HCT116 (cell line): ENCODE measurements around the gene RCN2. TPM values are rescaled to one million over a fixed set of nuclear protein-coding genes. Genes with fewer than 3 reads are reported as not detected.

ENCODE experiments used
- ATAC-seq: fragments of 200-7000 bp; cut with Tn5 transposase; 2 replicates; pipeline ENCODE4 v1.9.1; 2020; ENCODE audit warnings: mild to moderate bottlenecking, moderate library complexity
- BruUV-seq: library from RNA; stranded (reverse); fragments of 400-500 nt; replicated peaks from 2 replicates; lab custom pipeline; 2021; lab: Mats Ljungman, UMichigan
- CTCF ChIA-PET: fragments of 300-600 bp; sonication (Branson Sonifier 250); formaldehyde crosslinking; loops from one replicate; lab custom pipeline; 2021; ENCODE audit warnings: antibody characterized with exemption; lab: Charles Lee
- POLR2A ChIA-PET: fragments of 300-600, 350-600 bp; sonication (Branson Sonifier 250); formaldehyde crosslinking; loops from one replicate; lab custom pipeline; 2021; ENCODE audit warnings: antibody characterized with exemption; lab: Charles Lee
- RAD21 ChIA-PET, 2 experiments: fragments of 300-600 bp; sonication (Branson Sonifier 250); formaldehyde crosslinking; loops; one replicate each; lab custom pipeline; 2023; ENCODE audit warnings: low total read pairs in 2 of 2; ENCODE audit not compliant: uncharacterized antibody in 2 of 2, unreplicated experiment in 2 of 2, low non-redundant PET in 1 of 2; lab: Charles Lee
- DNase-seq: peaks from one replicate; pipeline ENCODE4 v3.0.0-alpha.2; 2010; ENCODE audit warnings: low read depth, low spot score
- H2AFZ ChIP-seq: fragments of 200-600 bp; shearing (Covaris generic), sonication (generic); 2 replicates; pipeline ENCODE4 v1.6.1; 2017; ENCODE audit warnings: low read depth, mixed run types, mixed read lengths, antibody characterized with exemption, low read length; ENCODE audit not compliant: poor library complexity, severe bottlenecking
- H3K27ac ChIP-seq: 2 replicates; pipeline ENCODE4 v1.5.1; 2012; ENCODE audit warnings: low read depth, low read length
- H3K27me3 ChIP-seq: fragments of 200-600 bp; sonication (generic); 2 replicates; pipeline ENCODE4 v1.6.1; 2016; ENCODE audit warnings: mixed run types, low read length, mixed read lengths; ENCODE audit not compliant: insufficient read depth
- H3K36me3 ChIP-seq, 2 experiments: fragments of 200-500 bp in 1 of 2; fragments of 200-600 bp in 1 of 2; sonication (Bioruptor generic) in 1 of 2; sonication (generic) in 1 of 2; 2 replicates each; pipeline versions ENCODE4 v1.5.1 to v1.6.1; 2014 to 2016; ENCODE audit warnings: low read length in 2 of 2, inconsistent platforms in 1 of 2, mixed read lengths in 1 of 2, mixed run types in 1 of 2; ENCODE audit not compliant: insufficient read depth in 2 of 2, control insufficient read depth in 1 of 2
- H3K4me1 ChIP-seq, 2 experiments: fragments of 200-600 bp in 1 of 2; sonication (generic) in 1 of 2; 2 replicates each; pipeline versions ENCODE4 v1.5.1 to v1.6.1; 2012 to 2017; ENCODE audit warnings: low read length in 2 of 2, inconsistent platforms in 1 of 2, mild to moderate bottlenecking in 1 of 2, mixed read lengths in 1 of 2, mixed run types in 1 of 2, moderate library complexity in 1 of 2; ENCODE audit not compliant: insufficient read depth in 2 of 2, control insufficient read depth in 1 of 2
- H3K4me2 ChIP-seq: fragments of 200-600 bp; sonication (generic); 2 replicates; pipeline ENCODE4 v1.6.1; 2017; ENCODE audit warnings: mixed run types, low read length, mixed read lengths
- H3K4me3 ChIP-seq, 2 experiments: fragments of 200-600 bp in 1 of 2; sonication (generic) in 1 of 2; replicated peaks in 1 of 2; 2 replicates each; pipeline ENCODE4 v1.5.1; 2011 to 2016; ENCODE audit warnings: low read length in 2 of 2, control low read depth in 1 of 2, low read depth in 1 of 2, mild to moderate bottlenecking in 1 of 2, mixed read lengths in 1 of 2, mixed run types in 1 of 2
- H3K79me2 ChIP-seq: fragments of 200-600 bp; sonication (generic); 2 replicates; pipeline ENCODE4 v1.6.1; 2017; ENCODE audit warnings: mild to moderate bottlenecking, mixed run types, low read length, moderate library complexity, mixed read lengths; ENCODE audit not compliant: insufficient read depth
- H3K9ac ChIP-seq: fragments of 200-600 bp; sonication (generic); 2 replicates; pipeline ENCODE4 v1.6.1; 2016; ENCODE audit warnings: low read length, mixed read lengths
- H3K9me2 ChIP-seq: fragments of 200-600 bp; sonication (generic), shearing (Covaris generic); 2 replicates; pipeline ENCODE4 v1.6.1; 2017; ENCODE audit warnings: mixed run types, mild to moderate bottlenecking, moderate library complexity; ENCODE audit not compliant: insufficient read depth
- H3K9me3 ChIP-seq, 2 experiments: fragments of 200-500 bp in 1 of 2; fragments of 200-600 bp in 1 of 2; sonication (Bioruptor generic) in 1 of 2; sonication (generic) in 1 of 2; 2 replicates each; pipeline ENCODE4 v1.6.1; 2014 to 2017; ENCODE audit warnings: low read length in 2 of 2, mixed read lengths in 2 of 2, inconsistent platforms in 1 of 2, low read depth in 1 of 2, mild to moderate bottlenecking in 1 of 2, mixed run types in 1 of 2, moderate library complexity in 1 of 2; ENCODE audit not compliant: control insufficient read depth in 1 of 2, insufficient read depth in 1 of 2
- H4K20me1 ChIP-seq: fragments of 200-600 bp; sonication (generic), shearing (Covaris generic); 2 replicates; pipeline ENCODE4 v1.6.1; 2017; ENCODE audit warnings: mixed run types, mild to moderate bottlenecking, moderate library complexity; ENCODE audit not compliant: insufficient read depth
- ATF3 ChIP-seq: IDR thresholded peaks from 2 replicates; pipeline ENCODE4 v1.6.1; 2012
- CBX3 ChIP-seq: IDR thresholded peaks from 2 replicates; pipeline ENCODE4 v1.6.1; 2012; ENCODE audit warnings: low read depth
- ELF1 ChIP-seq: IDR thresholded peaks from 2 replicates; pipeline ENCODE4 v1.6.1; 2012; ENCODE audit warnings: low read depth, borderline replicate concordance
- EZH2phosphoT487 ChIP-seq: fragments of 200-600 bp; IDR thresholded peaks from 2 replicates; pipeline ENCODE4 v1.6.1; 2018; ENCODE audit warnings: antibody characterized with exemption, borderline replicate concordance
- FOSL1 ChIP-seq: IDR thresholded peaks from 2 replicates; pipeline ENCODE4 v1.6.1; 2012; ENCODE audit warnings: low read depth
- POLR2A ChIP-seq: IDR thresholded peaks from 2 replicates; pipeline ENCODE4 v1.7.0; 2011; ENCODE audit warnings: borderline replicate concordance; ENCODE audit not compliant: insufficient read depth, insufficient read length; ENCODE audit errors: extremely low read depth
- SP1 ChIP-seq: IDR thresholded peaks from 2 replicates; pipeline ENCODE4 v1.6.1; 2012; ENCODE audit warnings: low read depth
- TCF7L2 ChIP-seq: IDR thresholded peaks from 2 replicates; pipeline ENCODE4 v1.7.0; 2011; ENCODE audit warnings: borderline replicate concordance, inconsistent platforms; ENCODE audit not compliant: insufficient read depth, insufficient read length; ENCODE audit errors: extremely low read depth
- ZBTB33 ChIP-seq: IDR thresholded peaks from 2 replicates; pipeline ENCODE4 v1.6.1; 2011; ENCODE audit warnings: mild to moderate bottlenecking, low read length, moderate library complexity; ENCODE audit not compliant: insufficient replicate concordance; ENCODE audit errors: extremely low read depth
- intact Hi-C: fragments of 100-400 bp; cut with micrococcal nuclease; formaldehyde crosslinking; loops from 2 replicates; pipeline ENCODE4 v1.10.0; 2022
- total RNA-seq: library from RNA; stranded (reverse); gene quantifications from one replicate; pipeline ENCODE4 v1.2.1, GENCODE V29; 2021; ENCODE audit not compliant: unreplicated experiment
- TF ChIP-seq, protein P1 (sequence below), 3 experiments: fragments of 200-600 bp in 1 of 3; sonication (generic) in 1 of 3; IDR thresholded peaks in 2 of 3; conservative IDR thresholded peaks in 1 of 3; 2 replicates each; pipeline ENCODE4 v1.5.1; 2012 to 2017; ENCODE audit warnings: low read depth in 2 of 3, low read length in 2 of 3, antibody characterized with exemption in 1 of 3, borderline replicate concordance in 1 of 3, control low read depth in 1 of 3, mild to moderate bottlenecking in 1 of 3, mixed read lengths in 1 of 3, mixed run types in 1 of 3, moderate library complexity in 1 of 3; ENCODE audit not compliant: insufficient read depth in 1 of 3
- TF ChIP-seq, protein P2 (sequence below): IDR thresholded peaks from 2 replicates; pipeline ENCODE4 v1.6.1; 2012

RCN2 gene
- total RNA-seq, 1 experiment from 2014 or later, result 71.5 TPM

DNA sequence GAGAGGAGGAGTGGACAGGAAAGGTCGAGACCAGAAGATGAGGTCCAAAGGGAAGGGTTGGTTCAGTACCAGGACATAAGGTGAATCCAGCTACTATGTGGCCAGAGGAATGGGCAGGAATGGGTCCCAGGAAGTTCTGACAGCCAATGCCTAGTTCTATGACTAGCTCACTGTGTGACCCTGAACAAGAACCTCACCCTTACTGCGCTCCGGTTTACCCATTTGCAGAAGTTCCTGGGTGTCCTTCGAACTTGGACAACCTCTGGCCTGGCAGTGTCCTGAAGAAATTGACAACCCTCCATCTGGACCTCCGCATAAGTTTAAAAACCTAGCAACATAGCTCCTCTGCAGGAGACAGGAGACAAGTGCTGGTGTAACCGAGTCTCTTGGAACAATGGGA lies 51.2 kb downstream of the RCN2 start:
- ChIA-PET CTCF (interaction anchor here (1.1 kb wide), 1 partner anchor 560 kb away, joined by 3 read pairs; no protein-coding TSS in a partner anchor), RAD21 (no interaction called here), POLR2A (no interaction called here)
- Histone ChIP-seq H3K27ac (no peak overlapping the region), H4K20me1 (no peaks in the 10 kb centered on the region), H3K9ac (no peak overlapping the region), H3K27me3 (no peaks in the 10 kb centered on the region), H3K4me3 (no peak overlapping the region), H3K9me3 (no peaks in the 10 kb centered on the region), H3K79me2 (no peaks in the 10 kb centered on the region), H3K9me2 (no peaks in the 10 kb centered on the region), H3K4me2 (no peak overlapping the region), H3K36me3 (no peaks in the 10 kb centered on the region), H2AFZ (no peak overlapping the region), H3K4me1 (no peaks in the 10 kb centered on the region)
- no TSS peak for BruUV-seq
- DNase-seq, result no peak
- no peak for ATAC-seq
- intact Hi-C loops, result no loop called here
- TF ChIP-seq ZBTB33, result no peak

DNA sequence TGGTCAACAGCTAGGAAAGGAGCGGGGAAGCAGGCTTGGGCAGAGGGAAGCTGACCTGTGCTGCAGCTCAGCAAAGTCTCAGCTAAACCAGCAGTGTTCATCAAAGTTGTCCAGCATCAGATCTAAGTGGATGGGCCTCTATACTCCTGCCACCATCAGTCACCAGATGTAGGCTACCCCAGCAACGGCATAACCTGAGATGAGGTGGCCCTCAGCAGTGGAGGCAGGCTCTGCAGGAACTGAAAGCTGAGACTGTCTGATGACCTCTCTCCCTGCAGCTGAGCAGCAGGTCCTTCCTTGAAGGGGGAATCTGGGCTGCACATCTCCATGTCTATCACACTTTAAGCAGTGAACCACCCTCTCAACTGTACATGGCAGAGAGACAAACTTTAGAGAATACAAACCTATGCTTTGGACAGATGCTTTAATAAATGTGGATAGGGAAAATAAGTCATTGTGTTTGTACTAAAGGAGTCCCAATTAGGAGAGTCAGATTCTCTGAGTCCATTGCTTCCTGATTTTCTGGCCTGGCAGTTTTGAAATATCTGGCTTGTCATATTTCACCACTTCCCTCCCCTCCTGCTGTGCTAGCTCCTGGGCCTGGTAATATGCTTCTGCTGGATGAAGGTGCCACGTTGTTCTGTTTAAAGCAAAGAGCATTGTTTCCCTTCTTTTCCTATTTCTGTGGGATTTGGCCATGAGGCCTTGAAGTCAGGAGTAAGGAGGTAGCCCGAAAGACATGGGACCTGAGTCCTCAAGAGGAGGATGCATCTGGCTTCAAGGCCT lies 52.2 kb downstream of the RCN2 start:
- Histone ChIP-seq H3K27me3 (no peaks in the 10 kb centered on the region), H3K4me3 (no peak overlapping the region), H3K27ac (no peak overlapping the region), H3K36me3 (no peaks in the 10 kb centered on the region), H4K20me1 (no peaks in the 10 kb centered on the region), H3K4me2 (no peak overlapping the region), H3K79me2 (no peaks in the 10 kb centered on the region), H3K9ac (no peak overlapping the region), H3K9me2 (no peaks in the 10 kb centered on the region), H3K4me1 (no peaks in the 10 kb centered on the region), H2AFZ (no peak overlapping the region), H3K9me3 (no peaks in the 10 kb centered on the region)
- POLR2A ChIA-PET, result no interaction called here
- CTCF ChIA-PET, result interaction anchor here (1.1 kb wide), 1 partner anchor 559 kb away, joined by 3 read pairs; no protein-coding TSS in a partner anchor
- DNase-seq (no peak), ATAC-seq (no peak)
- intact Hi-C loops, result no loop called here
- RAD21 ChIA-PET, result no interaction called here
- no TSS peak for BruUV-seq
- TF ChIP-seq, protein P1, sequence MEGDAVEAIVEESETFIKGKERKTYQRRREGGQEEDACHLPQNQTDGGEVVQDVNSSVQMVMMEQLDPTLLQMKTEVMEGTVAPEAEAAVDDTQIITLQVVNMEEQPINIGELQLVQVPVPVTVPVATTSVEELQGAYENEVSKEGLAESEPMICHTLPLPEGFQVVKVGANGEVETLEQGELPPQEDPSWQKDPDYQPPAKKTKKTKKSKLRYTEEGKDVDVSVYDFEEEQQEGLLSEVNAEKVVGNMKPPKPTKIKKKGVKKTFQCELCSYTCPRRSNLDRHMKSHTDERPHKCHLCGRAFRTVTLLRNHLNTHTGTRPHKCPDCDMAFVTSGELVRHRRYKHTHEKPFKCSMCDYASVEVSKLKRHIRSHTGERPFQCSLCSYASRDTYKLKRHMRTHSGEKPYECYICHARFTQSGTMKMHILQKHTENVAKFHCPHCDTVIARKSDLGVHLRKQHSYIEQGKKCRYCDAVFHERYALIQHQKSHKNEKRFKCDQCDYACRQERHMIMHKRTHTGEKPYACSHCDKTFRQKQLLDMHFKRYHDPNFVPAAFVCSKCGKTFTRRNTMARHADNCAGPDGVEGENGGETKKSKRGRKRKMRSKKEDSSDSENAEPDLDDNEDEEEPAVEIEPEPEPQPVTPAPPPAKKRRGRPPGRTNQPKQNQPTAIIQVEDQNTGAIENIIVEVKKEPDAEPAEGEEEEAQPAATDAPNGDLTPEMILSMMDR (IDR thresholded peaks at IDR 0.05 in 2 of 3, conservative IDR thresholded peaks at IDR 0.05 in 1 of 3; ENCODE audit: borderline replicate concordance in 1 of 3, insufficient read depth in 1 of 3, low read depth in 2 of 3, low read length in 2 of 3), result no peak
- TF ChIP-seq ZBTB33 (no peak), SP1 (no peak), TCF7L2 (no peak), FOSL1 (no peak), ELF1 (no peak), CBX3 (no peak), EZH2phosphoT487 (no peak), POLR2A (no peak), ATF3 (no peak)
- TF ChIP-seq, protein P2, sequence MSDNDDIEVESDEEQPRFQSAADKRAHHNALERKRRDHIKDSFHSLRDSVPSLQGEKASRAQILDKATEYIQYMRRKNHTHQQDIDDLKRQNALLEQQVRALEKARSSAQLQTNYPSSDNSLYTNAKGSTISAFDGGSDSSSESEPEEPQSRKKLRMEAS, result no peak
